Caco-2 (cell line): ENCODE data around the gene PPP1R16B. TPM values are rescaled to one million over a fixed set of nuclear protein-coding genes. Genes with fewer than 3 reads are reported as not detected.

ENCODE experiments used
- BruUV-seq: library from RNA; stranded (reverse); fragments of 400-500 nt; replicated peaks from 2 replicates; lab custom pipeline; 2021; lab: Mats Ljungman, UMichigan
- CTCF ChIA-PET: fragments of 300-600 bp; sonication (Branson Sonifier 250); formaldehyde crosslinking; loops from one replicate; lab custom pipeline; 2022; ENCODE audit warnings: antibody characterized with exemption; lab: Charles Lee
- POLR2A ChIA-PET: fragments of 300-600 bp; sonication (Branson Sonifier 250); formaldehyde crosslinking; loops from one replicate; lab custom pipeline; 2022; ENCODE audit warnings: antibody characterized with exemption; lab: Charles Lee
- DNase-seq, 2 experiments: peaks; one replicate each; pipeline versions ENCODE4 v3.0.0 to v3.0.0-alpha.2; 2020 to 2022
- H3K27me3 ChIP-seq: replicated peaks from 2 replicates; pipeline ENCODE4 v1.6.0; 2011; ENCODE audit warnings: low read length; ENCODE audit not compliant: control insufficient read depth, insufficient read depth
- H3K36me3 ChIP-seq: 2 replicates; pipeline ENCODE4 v1.5.1; 2011; ENCODE audit warnings: low read length; ENCODE audit not compliant: control insufficient read depth, insufficient read depth
- H3K4me1 ChIP-seq: fragments of 250-450 bp; sonication (Bioruptor Pico); 2 replicates; pipeline ENCODE4 v1.5.1; 2020; ENCODE audit warnings: mild to moderate bottlenecking
- H3K4me3 ChIP-seq: 2 replicates; pipeline ENCODE4 v1.5.1; 2011; ENCODE audit warnings: low read depth, mild to moderate bottlenecking, control low read depth, low read length
- H3K9me3 ChIP-seq: fragments of 250-450 bp; sonication (Bioruptor Pico); 2 replicates; pipeline ENCODE4 v1.5.1; 2020; ENCODE audit warnings: mild to moderate bottlenecking, moderate library complexity
- H3K27ac Mint-ChIP-seq: one replicate; pipeline ENCODE4 v1.8.0; 2022; ENCODE audit warnings: mixed read lengths; ENCODE audit not compliant: unreplicated experiment
- H3K27me3 Mint-ChIP-seq: one replicate; pipeline ENCODE4 v1.8.0; 2022; ENCODE audit warnings: mixed read lengths; ENCODE audit not compliant: insufficient read depth, unreplicated experiment
- H3K36me3 Mint-ChIP-seq: one replicate; pipeline ENCODE4 v1.8.0; 2022; ENCODE audit warnings: mild to moderate bottlenecking, mixed read lengths; ENCODE audit not compliant: insufficient read depth, unreplicated experiment
- H3K4me1 Mint-ChIP-seq: one replicate; pipeline ENCODE4 v1.8.0; 2022; ENCODE audit warnings: low read depth, mixed read lengths; ENCODE audit not compliant: unreplicated experiment
- H3K4me3 Mint-ChIP-seq: one replicate; pipeline ENCODE4 v1.8.0; 2022; ENCODE audit warnings: mild to moderate bottlenecking, moderate library complexity, mixed read lengths; ENCODE audit not compliant: unreplicated experiment
- H3K9me3 Mint-ChIP-seq: one replicate; pipeline ENCODE4 v1.8.0; 2022; ENCODE audit warnings: mixed read lengths; ENCODE audit not compliant: unreplicated experiment
- CTCF ChIP-seq, 2 experiments: fragments of 200-600 bp in 1 of 2; IDR thresholded peaks; 1 replicate in 1 of 2; 2 replicates in 1 of 2; pipeline versions ENCODE4 v1.5.1 to v1.8.0; 2011 to 2022; ENCODE audit warnings: antibody characterized with exemption in 1 of 2, control low read depth in 1 of 2, inconsistent platforms in 1 of 2, low read depth in 1 of 2, low read length in 1 of 2, mild to moderate bottlenecking in 1 of 2, moderate library complexity in 1 of 2; ENCODE audit not compliant: insufficient read depth in 1 of 2, severe bottlenecking in 1 of 2, unreplicated experiment in 1 of 2
- intact Hi-C: fragments of 100-400 bp; cut with micrococcal nuclease; formaldehyde crosslinking; loops from one replicate; pipeline ENCODE4 v1.10.0; 2022; ENCODE audit not compliant: unreplicated experiment
- total RNA-seq: library from RNA; stranded (reverse); gene quantifications from 2 replicates; pipeline ENCODE4 v1.2.3, GENCODE V29; 2022

PPP1R16B gene
- total RNA-seq, 1 experiment from 2014 or later: not detected

DNA sequence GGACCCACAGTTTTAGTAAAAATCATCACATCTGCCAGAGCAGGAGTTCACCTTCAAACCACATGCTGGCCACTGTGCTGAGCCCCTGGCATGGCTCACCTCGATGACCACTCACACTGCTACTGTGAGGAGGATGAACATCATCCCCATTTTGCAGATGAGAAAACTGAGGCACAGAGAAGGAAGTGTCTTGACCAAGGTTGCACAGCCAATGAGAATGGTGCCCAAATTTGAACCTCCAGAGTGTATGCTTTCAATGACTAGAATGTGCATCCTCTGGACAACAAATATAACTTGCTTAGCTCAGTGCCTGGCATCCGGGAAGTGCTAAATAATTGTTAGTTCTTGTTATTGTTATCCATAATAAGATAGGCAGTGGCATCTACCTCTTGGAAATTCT lies 83.6 kb downstream of the PPP1R16B start:
- no peaks in the 10 kb centered on the region for H3K27me3 Mint-ChIP-seq
- no peaks in the 10 kb centered on the region for H3K9me3 ChIP-seq
- BruUV-seq: no TSS peak
- H3K27ac Mint-ChIP-seq: no peak overlapping the region
- ChIA-PET POLR2A (no interaction called here), CTCF (no interaction called here)
- peaks cover 11% of the 10 kb centered on the region; the same call in 1 of the 2 replicates for H3K4me1 ChIP-seq
- no peaks in the 10 kb centered on the region for H3K36me3 ChIP-seq
- no peak overlapping the region for H3K4me3 Mint-ChIP-seq
- H3K4me3 ChIP-seq: no peak overlapping the region
- H3K9me3 Mint-ChIP-seq: no peaks in the 10 kb centered on the region
- no peak for DNase-seq
- no peaks in the 10 kb centered on the region for H3K36me3 Mint-ChIP-seq
- intact Hi-C loops: no loop called here
- no peak for TF ChIP-seq CTCF (IDR thresholded peaks at IDR 0.05; ENCODE audit: insufficient read depth in 1 of 2, low read depth in 1 of 2, low read length in 1 of 2, severe bottlenecking in 1 of 2, unreplicated experiment in 1 of 2)
- no peaks in the 10 kb centered on the region; the same call in 1 of the 2 replicates for H3K27me3 ChIP-seq
- H3K4me1 Mint-ChIP-seq: peaks cover 8% of the 10 kb centered on the region

- Histone ChIP-seq H3K4me1 (peaks cover 11% of the 10 kb centered on the region; the same call in 1 of the 2 replicates), H3K27me3 (no peaks in the 10 kb centered on the region; the same call in 1 of the 2 replicates), H3K9me3 (no peaks in the 10 kb centered on the region), H3K4me3 (no peak overlapping the region), H3K36me3 (no peaks in the 10 kb centered on the region)
- no peak for DNase-seq
- ChIA-PET CTCF (no interaction called here), POLR2A (interaction anchor here (0.9 kb wide), 1 partner anchor 72 kb away, joined by 4 read pairs; the partner anchor contains the start of gene DHX35)
- Mint-ChIP-seq H3K4me1 (peaks cover 17% of the 10 kb centered on the region), H3K27me3 (no peaks in the 10 kb centered on the region), H3K9me3 (no peaks in the 10 kb centered on the region), H3K27ac (no peak overlapping the region), H3K4me3 (no peak overlapping the region), H3K36me3 (no peaks in the 10 kb centered on the region)
- intact Hi-C loops: no loop called here
- BruUV-seq: no TSS peak
- no peak for TF ChIP-seq CTCF (IDR thresholded peaks at IDR 0.05; ENCODE audit: insufficient read depth in 1 of 2, low read depth in 1 of 2, low read length in 1 of 2, severe bottlenecking in 1 of 2, unreplicated experiment in 1 of 2)
Measured at GRCh38 chr20:38889792-38890496, 84.4 kb downstream of the PPP1R16B start.

DNA sequence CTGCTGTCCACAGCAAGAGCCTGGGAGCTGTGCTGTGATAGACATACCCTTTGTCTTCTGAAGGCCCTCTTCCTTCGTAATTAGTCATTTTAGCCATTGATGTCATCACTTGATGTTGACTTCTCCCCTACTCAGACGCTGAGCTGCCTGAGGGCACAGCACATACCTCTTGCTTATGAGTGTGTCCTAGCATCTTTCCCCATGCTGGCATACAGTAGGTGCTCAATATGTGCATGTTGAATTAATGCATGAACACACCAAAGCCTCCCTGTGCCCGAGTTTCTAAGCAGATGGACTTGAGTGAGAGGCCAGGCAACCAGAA lies 85.0 kb downstream of the PPP1R16B start:
- Histone ChIP-seq H3K4me3 (no peak overlapping the region), H3K9me3 (no peaks in the 10 kb centered on the region), H3K27me3 (no peaks in the 10 kb centered on the region; the same call in 1 of the 2 replicates), H3K36me3 (no peaks in the 10 kb centered on the region), H3K4me1 (peaks cover 11% of the 10 kb centered on the region; the same call in 1 of the 2 replicates)
- H3K27me3 Mint-ChIP-seq: no peaks in the 10 kb centered on the region
- no peak for DNase-seq
- H3K9me3 Mint-ChIP-seq: no peaks in the 10 kb centered on the region
- CTCF ChIA-PET: interaction anchor here (0.9 kb wide), 1 partner anchor 58 kb away, joined by 3 read pairs; no protein-coding TSS in a partner anchor
- no peak overlapping the region for H3K4me3 Mint-ChIP-seq
- POLR2A ChIA-PET: interaction anchor here (0.9 kb wide), 1 partner anchor 72 kb away, joined by 4 read pairs; the partner anchor contains the start of gene DHX35
- H3K36me3 Mint-ChIP-seq: no peaks in the 10 kb centered on the region
- BruUV-seq: no TSS peak
- intact Hi-C loops: no loop called here
- no peak overlapping the region for H3K27ac Mint-ChIP-seq
- H3K4me1 Mint-ChIP-seq: peaks cover 17% of the 10 kb centered on the region
- TF ChIP-seq CTCF (IDR thresholded peaks at IDR 0.05; ENCODE audit: insufficient read depth in 1 of 2, low read depth in 1 of 2, low read length in 1 of 2, severe bottlenecking in 1 of 2, unreplicated experiment in 1 of 2): no peak
